PFSK-1 (cell line): ENCODE measurements around the gene UBR4.

Experiments used
- TAF1 ChIP-seq: IDR thresholded peaks from 2 replicates; pipeline ENCODE4 v1.6.1; 2012; ENCODE audit warnings: low read length, control low read depth, borderline replicate concordance; ENCODE audit not compliant: insufficient read depth
- TF ChIP-seq, protein P1 (sequence below), 2 experiments: IDR thresholded peaks; 2 replicates each; pipeline versions ENCODE4 v1.6.1 to v1.8.0; 2011 to 2012; ENCODE audit warnings: low read depth in 2 of 2, low read length in 2 of 2, control low read depth in 1 of 2, inconsistent platforms in 1 of 2, mild to moderate bottlenecking in 1 of 2, moderate library complexity in 1 of 2; ENCODE audit not compliant: insufficient read depth in 1 of 2

DNA sequence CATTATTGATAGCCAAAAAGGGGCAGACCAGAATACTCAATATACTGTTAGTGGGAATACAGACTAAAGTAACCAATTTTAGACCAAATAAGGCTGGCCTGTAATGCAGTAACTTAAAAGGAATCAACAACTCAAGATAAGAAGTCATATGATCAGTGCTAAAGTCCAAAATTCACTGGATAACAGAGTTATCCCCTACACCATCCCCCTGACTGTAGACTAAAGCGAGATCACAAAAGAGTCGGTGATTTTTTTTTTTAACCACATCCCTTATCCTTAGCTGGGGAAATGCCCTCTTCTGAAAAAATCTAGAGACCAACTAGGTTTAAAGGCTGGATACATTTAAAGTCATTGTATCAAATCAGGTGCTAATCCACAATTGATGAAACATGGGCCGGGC is 7.7 kb downstream of the UBR4 start:
- no peak for TF ChIP-seq TAF1
- TF ChIP-seq, protein P1, sequence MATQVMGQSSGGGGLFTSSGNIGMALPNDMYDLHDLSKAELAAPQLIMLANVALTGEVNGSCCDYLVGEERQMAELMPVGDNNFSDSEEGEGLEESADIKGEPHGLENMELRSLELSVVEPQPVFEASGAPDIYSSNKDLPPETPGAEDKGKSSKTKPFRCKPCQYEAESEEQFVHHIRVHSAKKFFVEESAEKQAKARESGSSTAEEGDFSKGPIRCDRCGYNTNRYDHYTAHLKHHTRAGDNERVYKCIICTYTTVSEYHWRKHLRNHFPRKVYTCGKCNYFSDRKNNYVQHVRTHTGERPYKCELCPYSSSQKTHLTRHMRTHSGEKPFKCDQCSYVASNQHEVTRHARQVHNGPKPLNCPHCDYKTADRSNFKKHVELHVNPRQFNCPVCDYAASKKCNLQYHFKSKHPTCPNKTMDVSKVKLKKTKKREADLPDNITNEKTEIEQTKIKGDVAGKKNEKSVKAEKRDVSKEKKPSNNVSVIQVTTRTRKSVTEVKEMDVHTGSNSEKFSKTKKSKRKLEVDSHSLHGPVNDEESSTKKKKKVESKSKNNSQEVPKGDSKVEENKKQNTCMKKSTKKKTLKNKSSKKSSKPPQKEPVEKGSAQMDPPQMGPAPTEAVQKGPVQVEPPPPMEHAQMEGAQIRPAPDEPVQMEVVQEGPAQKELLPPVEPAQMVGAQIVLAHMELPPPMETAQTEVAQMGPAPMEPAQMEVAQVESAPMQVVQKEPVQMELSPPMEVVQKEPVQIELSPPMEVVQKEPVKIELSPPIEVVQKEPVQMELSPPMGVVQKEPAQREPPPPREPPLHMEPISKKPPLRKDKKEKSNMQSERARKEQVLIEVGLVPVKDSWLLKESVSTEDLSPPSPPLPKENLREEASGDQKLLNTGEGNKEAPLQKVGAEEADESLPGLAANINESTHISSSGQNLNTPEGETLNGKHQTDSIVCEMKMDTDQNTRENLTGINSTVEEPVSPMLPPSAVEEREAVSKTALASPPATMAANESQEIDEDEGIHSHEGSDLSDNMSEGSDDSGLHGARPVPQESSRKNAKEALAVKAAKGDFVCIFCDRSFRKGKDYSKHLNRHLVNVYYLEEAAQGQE (IDR thresholded peaks at IDR 0.05; ENCODE audit: insufficient read depth in 1 of 2, low read depth in 2 of 2, low read length in 2 of 2): no peak
